Liver (tissue), 9 donors: Measurements from ENCODE around the gene TIMM29. TPM values are rescaled to one million over a fixed set of nuclear protein-coding genes. Genes with fewer than 3 reads are reported as not detected.

Experiments
- DNase-seq: peaks from one replicate; pipeline ENCODE4 v3.0.0-alpha.2; 2017; ENCODE audit warnings: low spot score
- H3K27ac ChIP-seq, 2 donors: one replicate each; pipeline ENCODE4 v1.7.0; 2013; ENCODE audit warnings: inconsistent platforms in 2 of 2, low read length in 2 of 2, control low read depth in 1 of 2, low read depth in 1 of 2, mild to moderate bottlenecking in 1 of 2
- H3K27me3 ChIP-seq, 4 donors: one replicate each; pipeline versions ENCODE4 v1.6.1 to v1.7.0; 2013; ENCODE audit warnings: low read length in 3 of 4, inconsistent platforms in 1 of 4, mild to moderate bottlenecking in 1 of 4, moderate library complexity in 1 of 4; ENCODE audit not compliant: control insufficient read depth in 4 of 4, insufficient read depth in 4 of 4
- H3K36me3 ChIP-seq, 4 donors: one replicate each; pipeline versions ENCODE4 v1.6.1 to v1.7.0; 2013; ENCODE audit warnings: low read length in 3 of 4, mild to moderate bottlenecking in 3 of 4, low read depth in 1 of 4, moderate library complexity in 1 of 4; ENCODE audit not compliant: control insufficient read depth in 4 of 4, insufficient read depth in 3 of 4
- H3K4me1 ChIP-seq, 4 donors: one replicate each; pipeline versions ENCODE4 v1.6.1 to v1.7.0; 2013; ENCODE audit warnings: low read length in 3 of 4, mild to moderate bottlenecking in 3 of 4, moderate library complexity in 1 of 4; ENCODE audit not compliant: control insufficient read depth in 4 of 4, insufficient read depth in 4 of 4
- H3K4me3 ChIP-seq, 3 donors: one replicate each; pipeline versions ENCODE4 v1.6.1 to v1.7.0; 2013; ENCODE audit warnings: low read length in 3 of 3, control low read depth in 1 of 3, low read depth in 1 of 3, mild to moderate bottlenecking in 1 of 3
- H3K9ac ChIP-seq, 2 donors: one replicate each; pipeline ENCODE4 v1.7.0; 2013; ENCODE audit warnings: low read length in 2 of 2, mild to moderate bottlenecking in 2 of 2, moderate library complexity in 2 of 2, control low read depth in 1 of 2, low read depth in 1 of 2
- H3K9me3 ChIP-seq, 4 donors: one replicate each; pipeline versions ENCODE4 v1.6.1 to v1.7.0; 2013; ENCODE audit warnings: low read length in 3 of 4; ENCODE audit not compliant: control insufficient read depth in 4 of 4
- ATF3 ChIP-seq: IDR thresholded peaks from 2 replicates; pipeline ENCODE4 v1.6.1; 2016; ENCODE audit warnings: antibody characterized with exemption
- CTCF ChIP-seq: fragments of 150-350 bp; IDR thresholded peaks from 2 replicates; pipeline ENCODE4 v1.5.1; 2017; ENCODE audit warnings: improper control_type of control experiment, low read depth, low read length; ENCODE audit not compliant: missing input control
- FOXA1 ChIP-seq: IDR thresholded peaks from 2 replicates; pipeline ENCODE4 v1.6.1; 2016; ENCODE audit warnings: antibody characterized with exemption
- FOXA2 ChIP-seq: IDR thresholded peaks from 2 replicates; pipeline ENCODE4 v1.6.1; 2016; ENCODE audit warnings: antibody characterized with exemption
- GABPA ChIP-seq, 2 donors: IDR thresholded peaks in 1 of 2; conservative IDR thresholded peaks in 1 of 2; 2 replicates each; pipeline ENCODE4 v1.6.1; 2016; ENCODE audit warnings: antibody characterized with exemption in 2 of 2, mild to moderate bottlenecking in 1 of 2, moderate library complexity in 1 of 2
- HNF4A ChIP-seq, 2 donors: conservative IDR thresholded peaks; 2 replicates each; pipeline ENCODE4 v1.6.1; 2016; ENCODE audit warnings: antibody characterized with exemption in 2 of 2, mild to moderate bottlenecking in 2 of 2
- HNF4G ChIP-seq: IDR thresholded peaks from 2 replicates; pipeline ENCODE4 v1.6.1; 2016; ENCODE audit warnings: antibody characterized with exemption
- JUND ChIP-seq, 2 donors: IDR thresholded peaks; 2 replicates each; pipeline ENCODE4 v1.6.1; 2016; ENCODE audit warnings: antibody characterized with exemption in 2 of 2
- MAX ChIP-seq: IDR thresholded peaks from 2 replicates; pipeline ENCODE4 v1.6.1; 2016; ENCODE audit warnings: antibody characterized with exemption
- NR2F2 ChIP-seq: IDR thresholded peaks from 2 replicates; pipeline ENCODE4 v1.6.1; 2016; ENCODE audit warnings: antibody characterized with exemption
- RAD21 ChIP-seq, 2 donors: IDR thresholded peaks; 2 replicates each; pipeline ENCODE4 v1.6.1; 2016; ENCODE audit warnings: antibody characterized with exemption in 2 of 2, mild to moderate bottlenecking in 2 of 2
- REST ChIP-seq: IDR thresholded peaks from 2 replicates; pipeline ENCODE4 v1.6.1; 2016; ENCODE audit warnings: antibody characterized with exemption, mild to moderate bottlenecking
- RXRA ChIP-seq, 2 donors: IDR thresholded peaks; 2 replicates each; pipeline ENCODE4 v1.6.1; 2017 to 2018; ENCODE audit warnings: antibody characterized with exemption in 2 of 2, mild to moderate bottlenecking in 1 of 2
- TAF1 ChIP-seq: conservative IDR thresholded peaks from 2 replicates; pipeline ENCODE4 v1.6.1; 2016; ENCODE audit warnings: antibody characterized with exemption, mild to moderate bottlenecking
- YY1 ChIP-seq: IDR thresholded peaks from 2 replicates; pipeline ENCODE4 v1.6.1; 2016; ENCODE audit warnings: antibody characterized with exemption, mild to moderate bottlenecking
- WGBS: extraction: QIAGEN DNeasy Blood & Tissue Kit; methylation state at CpG from one replicate; pipeline ENCODE4 v1.1.7; 2013; 5-methylcytosine and 5-hydroxymethylcytosine counted together
- polyA plus RNA-seq, 2 donors: library from polyadenylated mRNA; stranded (reverse) in 1 of 2; unstranded in 1 of 2; fragments of 200-250 nt in 1 of 2; fragments of >200 nt in 1 of 2; fragmentation: Nextera tagmentation in 1 of 2; extraction: Ambion mirVana in 1 of 2; gene quantifications; one replicate each; pipeline versions ENCODE4 v1.2.1 to v1.2.3, GENCODE V29; 2013 to 2015
- total RNA-seq, 2 donors: library from RNA; depleted of rRNA; stranded (reverse); fragments of >200 nt; gene quantifications; one replicate each; pipeline ENCODE4 v1.2.3, GENCODE V29; 2014
- TF ChIP-seq, protein P1 (sequence below): IDR thresholded peaks from 2 replicates; pipeline ENCODE4 v1.6.1; 2016; ENCODE audit warnings: antibody characterized with exemption
- donor health status: healthy.
- donor health status: healthy.
- donor health status: healthy.
- donor health status: healthy.
- donor health status: healthy.

Gene TIMM29
- total and polyA plus RNA-seq, 4 donors = 9.4 to 25.2 (median 14.6) TPM

DNA sequence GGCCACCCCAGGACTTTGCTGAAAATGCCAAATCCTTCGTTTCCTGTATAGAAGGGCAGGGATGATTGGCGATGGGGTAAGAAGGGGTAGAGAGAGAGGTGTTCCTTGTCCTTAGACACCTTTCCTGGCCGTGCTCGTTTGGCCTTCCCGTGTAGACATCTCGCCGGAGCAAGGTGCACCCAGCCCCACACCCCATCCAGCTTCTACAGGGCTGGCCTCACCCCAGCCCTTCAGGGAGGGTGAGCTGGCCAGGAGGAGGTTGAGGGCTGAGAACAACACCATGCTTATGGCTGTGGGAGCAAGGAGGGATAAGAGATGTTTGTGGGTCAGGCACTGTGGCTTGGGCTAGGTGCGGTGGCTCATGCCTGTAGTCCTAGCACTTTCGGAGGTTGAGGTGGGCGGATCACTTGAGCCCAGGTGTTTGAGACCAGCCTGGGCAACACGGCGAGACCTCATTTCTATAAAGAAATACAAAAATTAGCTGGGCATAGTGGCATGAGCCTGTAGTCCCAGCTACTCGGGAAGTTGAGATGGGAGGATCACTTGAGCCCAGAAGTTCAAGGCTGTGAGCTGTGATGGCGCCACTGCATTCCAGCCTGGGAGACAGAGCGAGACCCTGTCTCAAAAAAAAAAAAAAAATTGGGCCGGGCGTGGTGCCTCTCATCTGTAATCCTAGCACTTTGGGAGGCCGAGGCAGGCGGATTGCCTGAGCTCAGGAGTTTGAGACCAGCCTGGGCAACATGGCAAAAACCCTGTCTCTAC, 47.7 kb downstream of the TIMM29 start:
- Histone ChIP-seq H3K9ac (no peak overlapping the region), H3K4me3 (no peak overlapping the region)
- 83% methylated on average over 19 of the region's 19 CpGs for WGBS

DNA sequence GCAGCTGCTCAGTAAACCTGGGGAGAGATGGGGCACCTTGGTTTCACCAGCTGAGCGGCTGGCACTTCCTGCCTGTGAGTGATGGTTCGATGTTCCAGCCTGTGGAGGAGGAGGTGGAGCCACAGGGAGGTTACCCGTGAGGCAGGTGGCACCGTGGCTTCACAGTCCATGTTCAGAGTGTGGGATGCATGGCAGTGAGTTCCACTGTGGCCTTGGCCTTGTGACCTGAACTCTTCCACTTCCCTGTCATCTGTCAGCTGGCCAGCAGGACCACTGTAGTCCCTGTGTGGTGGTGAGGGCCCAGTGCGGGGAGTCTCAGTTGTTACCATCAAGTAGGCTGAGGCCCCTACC, 49.1 kb downstream of the TIMM29 start:
- Histone ChIP-seq H3K36me3 (no peaks in the 10 kb centered on the region), H3K27ac (no peak overlapping the region), H3K9me3 (no peaks in the 10 kb centered on the region), H3K9ac (no peak overlapping the region), H3K4me3 (no peak overlapping the region), H3K4me1 (peaks cover 0 to 12% (median 4%) of the 10 kb centered on the region in 4 donors), H3K27me3 (no peaks in the 10 kb centered on the region)
- WGBS = 80% methylated on average over 5 of the region's 5 CpGs
- DNase-seq = no peak
- TF ChIP-seq YY1 (no peak), MAX (no peak), GABPA (IDR thresholded peaks at IDR 0.05 in 1 of 2, conservative IDR thresholded peaks at IDR 0.05 in 1 of 2) (no peak), HNF4G (no peak), RXRA (IDR thresholded peaks at IDR 0.05) (no peak), REST (no peak), ATF3 (no peak), FOXA2 (no peak), TAF1 (no peak), FOXA1 (no peak), HNF4A (conservative IDR thresholded peaks at IDR 0.05) (no peak)
- TF ChIP-seq, protein P1, sequence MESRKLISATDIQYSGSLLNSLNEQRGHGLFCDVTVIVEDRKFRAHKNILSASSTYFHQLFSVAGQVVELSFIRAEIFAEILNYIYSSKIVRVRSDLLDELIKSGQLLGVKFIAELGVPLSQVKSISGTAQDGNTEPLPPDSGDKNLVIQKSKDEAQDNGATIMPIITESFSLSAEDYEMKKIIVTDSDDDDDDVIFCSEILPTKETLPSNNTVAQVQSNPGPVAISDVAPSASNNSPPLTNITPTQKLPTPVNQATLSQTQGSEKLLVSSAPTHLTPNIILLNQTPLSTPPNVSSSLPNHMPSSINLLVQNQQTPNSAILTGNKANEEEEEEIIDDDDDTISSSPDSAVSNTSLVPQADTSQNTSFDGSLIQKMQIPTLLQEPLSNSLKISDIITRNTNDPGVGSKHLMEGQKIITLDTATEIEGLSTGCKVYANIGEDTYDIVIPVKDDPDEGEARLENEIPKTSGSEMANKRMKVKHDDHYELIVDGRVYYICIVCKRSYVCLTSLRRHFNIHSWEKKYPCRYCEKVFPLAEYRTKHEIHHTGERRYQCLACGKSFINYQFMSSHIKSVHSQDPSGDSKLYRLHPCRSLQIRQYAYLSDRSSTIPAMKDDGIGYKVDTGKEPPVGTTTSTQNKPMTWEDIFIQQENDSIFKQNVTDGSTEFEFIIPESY = no peak

More for the DNA sequence above, 47.7 kb downstream of the TIMM29 start:
- Histone ChIP-seq H3K9me3 (no peaks in the 10 kb centered on the region), H3K27ac (peak overlapping the region in 1 of 2 donors; percentile 50), H3K4me1 (peaks cover 0 to 12% (median 4%) of the 10 kb centered on the region in 4 donors), H3K27me3 (no peaks in the 10 kb centered on the region), H3K36me3 (no peaks in the 10 kb centered on the region)
- TF ChIP-seq TAF1 (no peak), NR2F2 (no peak), GABPA (IDR thresholded peaks at IDR 0.05 in 1 of 2, conservative IDR thresholded peaks at IDR 0.05 in 1 of 2) (no peak), RAD21 (IDR thresholded peaks at IDR 0.05) (no peak), YY1 (no peak), RXRA (IDR thresholded peaks at IDR 0.05) (no peak), CTCF (no peak), FOXA2 (no peak), FOXA1 (no peak), ATF3 (no peak), JUND (IDR thresholded peaks at IDR 0.05) (no peak)
- TF ChIP-seq, protein P1 = no peak
- DNase-seq = no peak
